ENCODE results near the gene NECAP2. TPM values are rescaled to one million over a fixed set of nuclear protein-coding genes. Genes with fewer than 3 reads are reported as not detected.
"Not testable (repeated sequence)": the region's sequence is repeated elsewhere in the genome, so short reads cannot be mapped to it uniquely, and the experiment has no call there.

NECAP2 gene
- total RNA-seq, 1 experiment from 2014 or later = 80.0 TPM

DNA sequence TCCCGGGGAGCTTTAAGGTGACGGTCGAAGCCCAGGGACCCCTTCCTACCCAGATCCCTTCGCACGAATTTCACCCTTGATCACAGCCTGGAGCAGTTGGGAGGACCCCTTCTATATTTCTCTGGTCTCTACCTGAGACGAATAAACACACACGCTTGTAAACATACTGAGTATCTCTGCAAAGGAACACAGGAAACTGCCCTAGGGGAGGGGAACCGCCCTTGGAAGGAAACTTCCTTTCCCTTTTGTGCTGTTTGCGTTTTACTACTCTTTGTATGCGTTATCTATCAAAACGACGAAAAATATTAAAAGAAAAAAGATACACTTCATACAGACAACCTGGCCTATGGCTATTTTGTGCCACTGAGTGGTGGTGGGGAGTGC, 750 bp downstream of the NECAP2 start:
- Histone ChIP-seq H3K27me3 (ENCODE audit: control insufficient read depth, insufficient read depth, low read length) (no peaks in the 10 kb centered on the region), H3K4me3 (ENCODE audit: insufficient read depth, low read depth, low read length) (peak overlapping the region; percentile 98), H3K36me3 (replicated peaks; ENCODE audit: control insufficient read depth, insufficient read depth, low read length) (peaks cover 10% of the 10 kb centered on the region)
- DNase-seq = no peak

DNA sequence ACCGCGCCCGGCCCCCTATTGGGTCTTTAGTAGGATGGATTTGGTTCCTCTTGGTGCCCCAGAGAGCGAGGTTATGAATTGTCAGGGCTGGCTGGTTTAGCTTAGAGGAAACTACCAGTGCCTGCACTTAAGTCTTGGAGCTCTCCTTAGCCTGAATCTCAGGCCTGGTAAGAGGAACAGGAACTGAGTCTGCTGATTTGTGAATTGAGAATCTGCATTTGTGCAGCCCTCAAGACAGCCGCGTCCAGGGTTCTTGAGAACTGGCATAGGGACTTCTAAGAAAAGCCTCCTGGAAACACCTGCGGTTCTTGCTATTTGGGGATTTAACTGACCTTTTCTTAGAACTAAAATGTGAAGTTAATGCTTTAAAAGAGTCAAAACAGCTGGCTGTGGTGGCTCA, 1.7 kb downstream of the NECAP2 start:
- no peak for DNase-seq
- H3K27me3 ChIP-seq (ENCODE audit: control insufficient read depth, insufficient read depth, low read length) = no peaks in the 10 kb centered on the region
- H3K4me3 ChIP-seq (ENCODE audit: insufficient read depth, low read depth, low read length) = no peak overlapping the region
- H3K36me3 ChIP-seq (replicated peaks; ENCODE audit: control insufficient read depth, insufficient read depth, low read length) = peaks cover 10% of the 10 kb centered on the region

DNA sequence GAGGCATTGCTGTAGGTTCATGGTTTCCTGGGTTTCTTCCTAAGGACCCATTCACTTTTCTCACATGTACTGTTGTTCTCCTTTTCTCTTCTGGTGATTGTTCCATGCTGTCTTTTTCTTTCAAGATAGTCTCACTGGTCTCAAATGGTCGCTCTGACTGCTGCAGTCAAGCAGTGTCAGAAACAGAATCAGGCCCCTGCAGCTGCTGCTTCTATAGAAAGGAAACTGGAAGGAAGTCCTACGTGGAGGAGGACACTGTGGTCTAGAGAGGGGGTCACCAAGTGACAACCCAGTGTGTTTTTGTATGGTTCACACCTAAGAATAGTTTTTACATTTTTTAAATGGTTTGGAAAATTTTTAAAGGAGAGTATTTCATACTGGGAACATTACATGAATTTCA, 2.4 kb downstream of the NECAP2 start:
- DNase-seq = no peak
- Histone ChIP-seq H3K36me3 (replicated peaks; ENCODE audit: control insufficient read depth, insufficient read depth, low read length) (peaks cover 10% of the 10 kb centered on the region), H3K27me3 (ENCODE audit: control insufficient read depth, insufficient read depth, low read length) (no peaks in the 10 kb centered on the region), H3K4me3 (ENCODE audit: insufficient read depth, low read depth, low read length) (no peak overlapping the region)

DNA sequence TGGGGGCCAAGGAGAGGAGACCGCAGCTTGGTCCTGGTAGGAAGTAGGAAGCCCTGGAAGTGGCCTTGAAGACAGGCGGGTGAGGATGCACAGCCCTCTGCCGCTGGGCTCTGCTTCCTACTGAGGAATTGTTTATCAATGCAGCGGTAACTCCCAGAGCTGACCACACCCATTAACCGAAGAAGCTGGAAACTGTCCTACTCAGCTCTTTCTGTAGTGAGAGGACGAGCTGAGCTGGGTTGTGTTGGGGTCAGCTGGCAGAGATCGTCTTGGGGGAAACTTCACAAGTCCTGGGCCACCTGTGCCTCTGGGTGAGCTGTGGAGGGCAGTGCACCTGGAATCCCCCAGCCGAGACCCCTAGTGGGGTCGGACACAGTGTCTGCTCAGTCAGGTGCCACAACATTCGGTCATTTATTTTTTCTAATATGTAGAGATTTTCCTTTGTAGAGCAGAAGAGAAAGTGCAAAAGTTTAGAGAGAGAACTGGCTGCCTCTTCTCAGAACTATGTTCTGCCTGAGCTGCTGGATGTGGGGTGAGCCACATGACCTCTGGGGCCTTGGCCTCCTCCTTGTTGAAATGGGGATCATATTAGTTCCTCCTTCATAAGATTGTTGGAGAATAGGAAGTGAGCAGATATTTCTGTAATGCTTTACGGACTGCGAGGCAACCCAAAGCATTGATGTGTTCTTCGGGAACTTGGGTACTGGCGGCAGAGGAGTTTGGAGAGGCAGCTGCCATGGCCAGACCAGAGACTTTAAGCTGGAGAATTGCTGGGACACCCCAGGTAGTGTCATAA, 3.6 kb downstream of the NECAP2 start:
- no peak for DNase-seq
- Histone ChIP-seq H3K36me3 (replicated peaks; ENCODE audit: control insufficient read depth, insufficient read depth, low read length) (peaks cover 20% of the 10 kb centered on the region), H3K4me3 (ENCODE audit: insufficient read depth, low read depth, low read length) (no peak overlapping the region), H3K27me3 (ENCODE audit: control insufficient read depth, insufficient read depth, low read length) (no peaks in the 10 kb centered on the region)

GRCh38 chr1:16445052-16445451, 4.5 kb downstream of the NECAP2 start:
- Histone ChIP-seq H3K4me3 (ENCODE audit: insufficient read depth, low read depth, low read length) (no peak overlapping the region), H3K27me3 (ENCODE audit: control insufficient read depth, insufficient read depth, low read length) (no peaks in the 10 kb centered on the region), H3K36me3 (replicated peaks; ENCODE audit: control insufficient read depth, insufficient read depth, low read length) (peaks cover 25% of the 10 kb centered on the region)
- no peak for DNase-seq

- Histone ChIP-seq H3K36me3 (replicated peaks; ENCODE audit: control insufficient read depth, insufficient read depth, low read length) (peaks cover 26% of the 10 kb centered on the region), H3K27me3 (ENCODE audit: control insufficient read depth, insufficient read depth, low read length) (no peaks in the 10 kb centered on the region), H3K4me3 (ENCODE audit: insufficient read depth, low read depth, low read length) (no peak overlapping the region)
- no peak for DNase-seq
These were observed 5.6 kb downstream of the NECAP2 start for GRCh38 chr1:16446116-16446515.

DNA sequence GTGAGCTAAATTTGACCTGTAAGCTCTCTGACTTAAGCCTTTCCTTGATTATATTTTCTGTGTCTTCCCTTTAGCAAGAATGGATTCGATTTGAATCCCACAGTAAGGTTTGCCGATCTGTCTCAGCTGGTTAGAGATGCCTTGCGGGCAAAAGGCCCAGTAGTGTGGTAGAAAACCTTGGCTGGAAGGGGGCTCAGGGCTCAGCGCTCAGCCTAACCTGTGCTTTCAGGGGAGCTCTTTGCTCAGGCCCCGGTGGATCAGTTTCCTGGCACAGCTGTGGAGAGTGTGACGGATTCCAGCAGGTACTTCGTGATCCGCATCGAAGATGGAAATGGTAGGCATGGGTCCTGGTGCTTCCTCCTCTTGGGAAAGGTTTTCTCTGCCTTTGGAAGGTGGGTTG, 7.1 kb downstream of the NECAP2 start:
- Histone ChIP-seq H3K27me3 (ENCODE audit: control insufficient read depth, insufficient read depth, low read length) (no peaks in the 10 kb centered on the region), H3K36me3 (replicated peaks; ENCODE audit: control insufficient read depth, insufficient read depth, low read length) (peaks cover 28% of the 10 kb centered on the region), H3K4me3 (ENCODE audit: insufficient read depth, low read depth, low read length) (no peak overlapping the region)
- DNase-seq = no peak

DNA sequence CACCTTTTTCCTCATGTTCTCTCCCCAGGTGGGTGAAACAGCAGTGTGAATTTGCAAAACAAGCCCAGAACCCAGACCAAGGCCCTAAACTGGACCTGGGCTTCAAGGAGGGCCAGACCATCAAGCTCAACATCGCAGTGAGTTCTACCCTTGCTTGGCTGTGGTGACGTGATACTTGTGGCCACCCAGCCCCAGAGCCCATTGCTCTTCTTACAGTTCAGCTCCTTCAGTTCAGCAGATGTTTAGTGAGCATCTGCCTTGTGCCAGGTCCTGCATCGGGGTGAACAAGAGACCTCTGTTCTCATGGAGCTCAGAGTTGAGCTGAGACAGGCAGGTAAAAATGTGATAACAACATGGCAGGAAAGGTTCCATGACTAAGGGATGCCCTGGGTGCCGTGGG, 8.5 kb downstream of the NECAP2 start:
- peaks cover 24% of the 10 kb centered on the region for H3K36me3 ChIP-seq (replicated peaks; ENCODE audit: control insufficient read depth, insufficient read depth, low read length)

DNA sequence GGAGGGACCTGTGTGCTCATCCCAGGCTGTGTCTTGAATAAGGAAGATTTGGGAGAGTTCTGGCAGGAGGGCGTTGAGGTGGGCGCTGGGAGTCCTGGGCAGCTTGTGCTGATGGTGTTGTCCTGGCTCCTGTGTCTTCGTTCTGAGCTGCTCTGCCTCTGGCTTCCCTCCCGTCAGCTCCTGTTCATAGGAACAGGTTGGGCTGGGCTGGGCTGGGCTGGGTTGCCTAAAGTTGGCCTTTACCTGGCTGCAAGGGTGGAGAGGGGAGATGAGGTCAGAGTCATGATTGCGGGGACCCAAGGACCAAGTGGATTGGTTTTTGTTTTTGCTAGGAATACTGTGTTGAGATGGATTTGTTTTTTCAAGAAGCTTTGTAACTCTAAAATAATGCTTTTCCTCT, 9.1 kb downstream of the NECAP2 start:
- DNase-seq = no peak
- Histone ChIP-seq H3K36me3 (replicated peaks; ENCODE audit: control insufficient read depth, insufficient read depth, low read length) (peaks cover 21% of the 10 kb centered on the region), H3K27me3 (ENCODE audit: control insufficient read depth, insufficient read depth, low read length) (no peaks in the 10 kb centered on the region)

More for the DNA sequence above, 8.5 kb downstream of the NECAP2 start:
- no peak overlapping the region for H3K4me3 ChIP-seq (ENCODE audit: insufficient read depth, low read depth, low read length)
- DNase-seq = no peak
- H3K27me3 ChIP-seq (ENCODE audit: control insufficient read depth, insufficient read depth, low read length) = no peaks in the 10 kb centered on the region

DNA sequence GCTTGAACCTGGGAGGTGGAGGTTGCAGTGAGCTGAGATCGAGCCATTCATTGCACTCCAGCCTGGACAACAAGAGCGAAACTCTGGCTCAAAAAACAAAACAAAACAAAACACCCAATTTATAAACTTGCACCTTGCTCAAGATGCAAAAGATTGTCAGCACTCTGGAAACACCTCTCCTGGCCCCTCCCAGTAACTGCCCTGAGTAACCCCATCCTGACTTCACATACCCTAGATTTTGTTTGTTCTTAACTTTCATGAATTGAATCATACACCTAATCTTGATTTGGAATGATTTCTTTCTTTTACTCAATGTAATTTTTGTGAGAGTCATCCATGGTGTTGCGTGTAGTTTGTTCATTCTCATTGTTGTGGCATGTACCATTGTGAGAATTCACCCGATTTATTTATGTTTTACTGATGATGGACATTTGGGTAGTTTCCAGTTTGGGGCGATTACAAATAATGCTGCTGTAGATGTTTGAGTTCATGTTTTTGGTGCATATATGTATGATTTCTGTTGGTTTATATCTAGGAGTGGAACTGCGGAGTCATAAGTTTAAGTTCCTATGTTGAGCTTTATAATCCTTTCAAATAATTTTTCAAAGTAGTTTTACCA, 10.4 kb downstream of the NECAP2 start:
- no peaks in the 10 kb centered on the region for H3K27me3 ChIP-seq (ENCODE audit: control insufficient read depth, insufficient read depth, low read length)
- H3K36me3 ChIP-seq (replicated peaks; ENCODE audit: control insufficient read depth, insufficient read depth, low read length) = peaks cover 19% of the 10 kb centered on the region

More for the DNA sequence above, 9.1 kb downstream of the NECAP2 start:
- no peak overlapping the region for H3K4me3 ChIP-seq (ENCODE audit: insufficient read depth, low read depth, low read length)

GRCh38 chr1:16451841-16452528, 11.5 kb downstream of the NECAP2 start:
- Histone ChIP-seq H3K36me3 (replicated peaks; ENCODE audit: control insufficient read depth, insufficient read depth, low read length) (peaks cover 22% of the 10 kb centered on the region), H3K4me3 (ENCODE audit: insufficient read depth, low read depth, low read length) (no peak overlapping the region)
- DNase-seq = no peak

More for the DNA sequence above, 10.4 kb downstream of the NECAP2 start:
- DNase-seq = no peak
- H3K4me3 ChIP-seq (ENCODE audit: insufficient read depth, low read depth, low read length) = no peak overlapping the region

GRCh38 chr1:16454909-16455308, 14.4 kb downstream of the NECAP2 start:
- DNase-seq; H3K4me3 ChIP-seq (ENCODE audit: insufficient read depth, low read depth, low read length); H3K27me3 ChIP-seq (ENCODE audit: control insufficient read depth, insufficient read depth, low read length): not testable (repeated sequence)
- peaks cover 17% of the 10 kb centered on the region for H3K36me3 ChIP-seq (replicated peaks; ENCODE audit: control insufficient read depth, insufficient read depth, low read length)

More at GRCh38 chr1:16451841-16452528, 11.5 kb downstream of the NECAP2 start:
- no peaks in the 10 kb centered on the region for H3K27me3 ChIP-seq (ENCODE audit: control insufficient read depth, insufficient read depth, low read length)

DNA sequence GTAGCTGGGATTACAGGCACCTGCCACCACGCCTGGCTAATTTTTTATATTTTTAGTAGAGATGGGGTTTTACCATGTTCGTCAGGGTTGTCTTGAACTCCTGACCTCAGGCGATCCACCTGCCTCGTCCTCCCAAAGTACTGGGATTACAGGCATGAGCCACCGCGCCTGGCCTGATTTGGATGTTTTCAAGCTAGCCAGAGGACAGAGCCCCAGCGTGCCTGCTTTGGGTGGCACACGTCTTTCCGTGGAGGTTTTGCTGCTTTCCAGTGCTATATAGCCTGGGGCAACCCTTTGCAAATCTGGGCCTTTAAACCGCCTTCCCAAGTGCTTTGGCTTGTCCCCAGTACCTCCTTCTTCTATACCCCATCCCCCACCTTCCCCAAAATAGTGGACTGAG, 15.6 kb downstream of the NECAP2 start:
- H3K4me3 ChIP-seq (ENCODE audit: insufficient read depth, low read depth, low read length); H3K27me3 ChIP-seq (ENCODE audit: control insufficient read depth, insufficient read depth, low read length); DNase-seq: not testable (repeated sequence)
- peaks cover 15% of the 10 kb centered on the region for H3K36me3 ChIP-seq (replicated peaks; ENCODE audit: control insufficient read depth, insufficient read depth, low read length)

DNA sequence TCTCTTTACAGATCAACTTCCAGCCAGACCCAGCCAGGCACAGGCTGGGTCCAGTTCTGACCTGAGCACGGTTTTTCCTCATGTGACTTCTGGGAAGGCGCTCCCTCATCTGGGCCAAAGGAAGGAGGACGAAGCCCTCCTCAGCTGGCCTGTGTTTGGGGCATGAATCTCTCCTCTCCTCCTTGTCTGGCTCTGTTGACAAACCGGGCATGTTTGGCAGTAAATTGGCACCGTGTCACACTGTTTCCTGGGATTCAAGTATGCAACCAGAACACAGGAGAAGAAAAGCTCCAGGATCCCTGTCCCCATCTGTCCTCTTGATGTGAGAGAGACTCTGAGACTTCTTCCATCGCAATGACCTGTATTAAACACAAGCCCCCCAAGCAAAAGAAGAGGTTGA, 18.3 kb downstream of the NECAP2 start:
- peaks cover 14% of the 10 kb centered on the region for H3K36me3 ChIP-seq (replicated peaks; ENCODE audit: control insufficient read depth, insufficient read depth, low read length)
- no peak for DNase-seq
- H3K27me3 ChIP-seq (ENCODE audit: control insufficient read depth, insufficient read depth, low read length) = no peaks in the 10 kb centered on the region
- H3K4me3 ChIP-seq (ENCODE audit: insufficient read depth, low read depth, low read length) = no peak overlapping the region
